ENCODE data around the gene EIF4B.
"Not testable (repeated sequence)": the region's sequence is repeated elsewhere in the genome, so short reads cannot be mapped to it uniquely, and the experiment has no call there.

EIF4B gene, protein sequence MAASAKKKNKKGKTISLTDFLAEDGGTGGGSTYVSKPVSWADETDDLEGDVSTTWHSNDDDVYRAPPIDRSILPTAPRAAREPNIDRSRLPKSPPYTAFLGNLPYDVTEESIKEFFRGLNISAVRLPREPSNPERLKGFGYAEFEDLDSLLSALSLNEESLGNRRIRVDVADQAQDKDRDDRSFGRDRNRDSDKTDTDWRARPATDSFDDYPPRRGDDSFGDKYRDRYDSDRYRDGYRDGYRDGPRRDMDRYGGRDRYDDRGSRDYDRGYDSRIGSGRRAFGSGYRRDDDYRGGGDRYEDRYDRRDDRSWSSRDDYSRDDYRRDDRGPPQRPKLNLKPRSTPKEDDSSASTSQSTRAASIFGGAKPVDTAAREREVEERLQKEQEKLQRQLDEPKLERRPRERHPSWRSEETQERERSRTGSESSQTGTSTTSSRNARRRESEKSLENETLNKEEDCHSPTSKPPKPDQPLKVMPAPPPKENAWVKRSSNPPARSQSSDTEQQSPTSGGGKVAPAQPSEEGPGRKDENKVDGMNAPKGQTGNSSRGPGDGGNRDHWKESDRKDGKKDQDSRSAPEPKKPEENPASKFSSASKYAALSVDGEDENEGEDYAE

DNA sequence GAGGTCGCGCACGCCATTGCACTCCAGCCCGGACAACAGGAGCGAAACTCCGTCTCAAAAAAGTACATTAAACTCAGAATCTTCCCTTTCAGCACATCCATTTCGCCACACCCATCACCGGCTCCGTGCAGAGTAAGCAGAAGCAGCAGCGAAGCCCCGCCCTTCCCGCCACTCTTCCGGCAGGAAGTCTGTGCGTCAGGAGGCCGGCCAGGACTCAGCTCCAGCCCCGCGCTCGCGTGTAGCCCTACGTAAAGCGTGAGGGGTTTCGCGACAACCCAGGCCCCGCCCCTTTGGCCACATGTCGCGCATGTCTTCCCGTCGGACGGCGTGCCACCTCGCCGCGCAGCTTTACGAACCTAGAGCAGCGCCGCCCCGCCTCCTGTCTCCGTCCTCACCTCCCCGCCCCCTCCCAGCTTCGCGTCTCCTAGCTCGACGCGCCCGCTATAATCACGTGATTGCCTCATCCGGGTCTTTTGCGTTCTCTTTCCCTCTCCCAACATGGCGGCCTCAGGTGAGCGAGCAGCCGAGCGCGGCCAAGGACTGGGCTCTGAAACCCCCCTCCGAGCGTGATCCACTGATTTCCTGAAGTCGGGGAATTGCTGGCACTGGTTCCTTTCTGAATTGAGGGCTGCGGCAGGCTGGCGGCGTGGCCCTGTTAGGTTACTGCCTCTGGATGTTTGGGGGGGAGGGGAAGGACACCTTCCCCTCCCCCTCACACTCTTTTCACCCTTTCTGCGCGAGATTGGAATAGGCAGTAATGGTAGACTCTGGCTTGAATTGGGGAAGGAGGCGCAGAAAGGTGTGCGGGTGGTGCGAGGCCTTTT lies at the start of gene EIF4B:
Gene EIF4B, plus strand, starts transcription at position 471 of the 824 bp plus-strand sequence. Its CDS starts 28 bp downstream, at position 499.
- peak; percentile 99 to 100 for DNase-seq

- no peak for DNase-seq
Measured at GRCh38 chr12:52956987-52957386, 49.3 kb upstream of the EIF4B start.

- no peak for DNase-seq
Measured at GRCh38 chr12:52964556-52965336, 41.5 kb upstream of the EIF4B start.

GRCh38 chr12:52965337-52965731 lies 40.9 kb upstream of the EIF4B start:
- no peak for DNase-seq

DNA sequence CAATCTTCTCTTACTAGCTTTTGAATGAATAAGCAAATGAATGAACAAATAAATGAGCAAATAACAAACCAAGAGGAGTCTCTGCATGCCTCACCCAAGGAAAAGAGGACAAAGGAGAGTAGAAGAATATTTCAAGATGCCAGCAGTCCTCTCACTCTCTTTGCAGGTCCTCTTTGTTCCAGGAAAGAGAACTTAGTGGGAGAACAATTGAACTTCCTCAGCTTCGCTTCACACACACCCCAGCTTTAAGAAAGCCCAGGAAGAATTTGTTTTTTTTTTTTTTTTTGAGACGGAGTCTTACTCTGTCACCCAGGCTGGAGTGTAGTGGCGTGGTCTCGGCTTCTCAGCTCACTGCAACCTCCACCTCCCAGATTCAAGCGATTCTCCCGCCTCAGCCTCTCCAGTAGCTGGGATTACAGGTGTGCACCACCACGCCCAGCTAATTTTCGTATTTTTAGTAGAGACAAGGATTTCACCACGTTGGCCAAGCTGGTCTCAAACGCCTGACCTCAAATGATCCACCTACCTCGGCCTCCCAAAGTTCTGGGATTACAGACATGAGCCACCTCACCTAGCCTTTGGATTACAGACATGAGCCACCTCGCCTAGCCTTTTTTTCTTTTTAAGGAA lies 37.0 kb upstream of the EIF4B start:
- no peak for DNase-seq

DNA sequence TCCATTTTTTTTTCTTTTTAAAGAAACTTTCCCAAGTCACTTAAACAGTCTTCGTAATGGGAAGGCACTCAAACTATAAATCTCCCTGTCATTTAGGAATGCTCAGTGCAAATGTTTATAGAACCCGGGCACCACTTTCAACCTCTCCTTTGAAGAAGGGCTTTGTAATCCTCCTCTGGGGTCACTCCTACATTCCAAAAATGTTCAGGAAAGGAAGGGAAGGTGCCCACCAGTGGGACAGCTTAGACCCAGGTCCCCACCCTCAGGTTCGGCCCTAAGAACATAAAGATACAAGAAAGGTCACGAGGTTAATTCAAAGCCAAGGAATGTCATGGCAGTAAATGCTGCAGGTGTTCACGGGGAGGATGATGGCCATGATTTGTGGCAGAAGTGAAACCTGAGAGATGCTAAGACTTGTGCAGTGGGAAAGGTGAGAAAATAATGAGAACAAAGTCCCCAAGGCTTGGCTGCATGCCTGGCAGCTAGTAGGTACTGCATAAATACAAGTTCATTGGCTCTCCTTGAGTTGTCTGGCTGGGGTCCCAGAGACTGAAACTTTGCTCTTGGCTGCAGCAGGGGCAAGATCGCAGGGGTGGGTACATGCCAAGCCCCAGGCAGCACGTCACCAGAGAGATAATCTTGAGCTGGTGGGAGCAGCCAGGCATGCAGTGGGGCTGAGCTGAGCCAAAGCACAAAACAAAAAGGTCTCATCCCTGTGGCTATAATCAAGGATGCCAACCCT lies 36.3 kb upstream of the EIF4B start:
- DNase-seq = no peak

GRCh38 chr12:52971679-52972329 lies 34.5 kb upstream of the EIF4B start:
- no peak for DNase-seq

- DNase-seq = no peak
Measured at GRCh38 chr12:52975204-52975603, 31.1 kb upstream of the EIF4B start.

DNA sequence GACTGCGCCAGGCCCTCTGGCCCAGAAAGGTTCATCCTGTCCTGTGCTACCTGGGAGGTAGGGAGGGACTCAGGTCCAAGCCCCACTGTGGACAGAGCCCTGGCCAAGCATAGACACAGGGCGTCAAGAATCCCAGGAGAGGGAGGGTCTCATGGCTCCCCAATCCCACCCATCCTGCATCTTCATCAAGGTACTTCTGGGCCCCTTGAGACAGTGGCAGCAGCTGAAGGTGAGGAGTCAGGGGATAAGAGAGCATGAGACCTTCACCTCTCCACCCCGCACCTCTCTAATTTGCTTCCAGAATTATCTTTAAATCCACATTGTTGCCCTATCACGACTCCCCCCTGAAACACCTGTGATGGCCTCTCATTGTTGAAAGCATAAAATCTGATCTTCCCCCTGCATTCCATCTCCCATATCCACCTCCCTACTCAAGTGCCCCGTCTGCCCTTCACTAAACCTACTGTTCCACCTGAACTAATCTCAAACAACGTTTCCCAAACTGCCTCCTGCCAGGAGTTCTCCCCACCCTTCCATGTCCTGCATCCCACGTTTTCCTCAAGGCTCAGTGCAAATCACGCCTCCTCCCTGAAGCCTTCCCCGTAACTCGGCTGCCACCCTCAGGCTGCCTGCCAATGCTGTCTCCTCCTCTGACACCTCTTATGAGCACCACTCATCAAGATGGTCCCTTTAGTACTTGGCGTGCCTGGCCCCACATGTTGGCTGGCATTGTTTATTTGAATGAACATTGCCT lies 30.3 kb upstream of the EIF4B start:
- no peak for DNase-seq

- DNase-seq = no peak
Measured at GRCh38 chr12:52976574-52977071, 29.6 kb upstream of the EIF4B start.

- no peak for DNase-seq
Measured at GRCh38 chr12:52977170-52977569, 29.1 kb upstream of the EIF4B start.

DNA sequence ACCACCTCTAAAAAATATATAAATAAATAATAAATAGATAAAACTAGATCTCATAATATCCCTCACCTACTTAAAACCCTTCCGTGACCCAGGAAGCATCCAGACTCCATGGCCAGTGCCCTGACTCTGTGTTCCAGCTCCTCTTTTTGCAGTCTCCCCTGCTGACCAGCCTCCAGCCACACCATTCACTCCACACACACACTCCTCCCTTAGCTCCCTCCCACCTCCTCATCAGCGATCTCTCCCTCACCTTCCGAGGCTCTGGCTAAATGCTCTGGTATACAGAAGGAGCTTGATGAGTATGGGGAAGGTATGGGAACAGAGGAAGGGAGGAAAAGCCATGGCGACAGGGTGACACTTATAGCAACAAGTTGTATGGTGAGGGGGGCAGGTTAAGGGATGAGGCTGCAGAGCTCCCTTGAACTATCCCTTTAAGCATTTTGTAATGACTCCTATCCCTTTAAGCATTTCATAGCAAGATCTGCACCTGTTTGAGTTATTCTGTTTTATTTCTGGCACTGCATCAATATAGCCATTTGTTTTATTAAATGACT lies 26.1 kb upstream of the EIF4B start:
- DNase-seq = no peak

GRCh38 chr12:52980650-52981423 lies 25.4 kb upstream of the EIF4B start:
- peak; percentile 66 to 77 for DNase-seq

GRCh38 chr12:52984136-52984535 lies 22.1 kb upstream of the EIF4B start:
- DNase-seq = no peak

DNA sequence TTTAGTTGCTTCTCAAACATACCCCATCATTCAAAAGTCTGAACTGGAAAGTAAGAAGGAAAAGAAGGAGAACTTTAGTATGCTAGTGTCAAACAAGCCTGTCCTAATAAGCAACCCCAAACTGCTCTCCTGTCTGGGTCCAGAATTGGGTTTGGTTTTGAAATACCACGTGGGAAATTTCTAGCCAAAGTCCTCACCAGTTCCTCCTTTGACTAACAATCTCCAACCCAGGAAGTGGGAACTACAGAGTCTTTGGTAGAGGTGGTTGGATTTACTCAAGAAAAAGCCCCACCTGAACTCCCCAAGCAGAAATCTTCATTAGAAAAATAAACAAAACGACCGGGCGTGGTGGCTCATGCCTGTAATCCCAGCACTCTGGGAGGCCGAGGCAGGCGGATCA lies 17.4 kb upstream of the EIF4B start:
- DNase-seq = no peak

- DNase-seq = no peak
Measured at GRCh38 chr12:52990206-52990605, 16.1 kb upstream of the EIF4B start.

DNA sequence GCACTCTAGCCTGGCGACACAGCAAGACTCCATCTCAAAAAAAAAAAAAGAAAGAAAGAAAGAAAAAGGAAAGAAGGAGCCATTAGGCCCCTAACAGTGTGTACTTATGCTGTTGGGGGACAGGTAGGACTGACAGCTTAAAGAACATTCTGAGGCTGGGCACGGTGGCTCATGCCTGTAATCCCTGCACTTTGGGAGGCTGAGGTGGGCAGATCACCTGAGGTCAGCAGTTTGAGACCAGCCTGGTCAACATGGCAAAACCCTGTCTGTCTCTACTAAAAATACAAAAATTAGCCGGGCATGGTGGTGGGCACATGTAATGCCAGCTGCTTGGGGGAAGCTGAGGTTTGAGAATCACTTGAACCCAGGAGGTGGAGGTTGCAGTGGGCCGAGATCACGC lies 14.0 kb upstream of the EIF4B start:
- not testable (repeated sequence) for DNase-seq

- DNase-seq = no peak
Measured at GRCh38 chr12:52992699-52993557, 13.3 kb upstream of the EIF4B start.
